IPS-11a (cell line): ENCODE results near the gene TIAM2.

ENCODE experiments used
- H3K4me3 ChIP-seq: one replicate; pipeline ENCODE4 v1.5.1; 2013; ENCODE audit warnings: low read depth, low read length, control low read depth

TIAM2 gene

DNA sequence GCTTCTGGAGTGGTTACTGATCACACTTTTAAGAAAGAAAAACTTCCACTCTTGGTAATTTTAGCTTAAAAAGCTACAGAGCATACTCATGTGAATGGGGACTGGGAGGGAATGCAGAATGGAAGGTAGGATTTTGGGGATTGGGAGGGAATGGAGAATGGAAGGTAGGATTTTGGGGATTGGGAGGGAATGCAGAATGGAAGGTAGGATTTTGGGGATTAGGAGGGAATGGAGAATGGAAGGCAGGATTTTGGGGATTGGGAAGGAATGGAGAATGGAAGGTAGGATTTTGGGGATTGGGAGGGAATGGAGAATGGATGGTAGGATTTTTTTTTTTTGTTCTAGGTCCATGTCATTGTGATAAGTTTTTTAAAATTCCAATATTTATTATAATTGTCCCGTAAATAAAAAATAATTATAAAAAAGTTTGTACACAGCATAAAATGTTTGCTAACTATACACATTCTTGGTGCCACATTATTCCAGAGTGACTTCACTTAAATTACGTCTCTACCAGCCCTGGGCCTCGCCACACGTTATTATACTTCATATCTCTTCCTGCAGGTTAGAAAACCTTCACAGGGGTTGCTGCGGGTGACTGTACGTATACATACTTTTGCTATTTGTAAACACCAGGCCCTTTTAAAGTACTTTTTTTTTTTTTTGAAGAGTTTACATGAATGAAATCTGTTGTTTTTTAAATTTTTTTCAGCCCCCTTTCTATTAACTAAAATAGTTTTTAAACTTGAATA, 127.3 kb downstream of the TIAM2 start:
- no peak overlapping the region for H3K4me3 ChIP-seq

DNA sequence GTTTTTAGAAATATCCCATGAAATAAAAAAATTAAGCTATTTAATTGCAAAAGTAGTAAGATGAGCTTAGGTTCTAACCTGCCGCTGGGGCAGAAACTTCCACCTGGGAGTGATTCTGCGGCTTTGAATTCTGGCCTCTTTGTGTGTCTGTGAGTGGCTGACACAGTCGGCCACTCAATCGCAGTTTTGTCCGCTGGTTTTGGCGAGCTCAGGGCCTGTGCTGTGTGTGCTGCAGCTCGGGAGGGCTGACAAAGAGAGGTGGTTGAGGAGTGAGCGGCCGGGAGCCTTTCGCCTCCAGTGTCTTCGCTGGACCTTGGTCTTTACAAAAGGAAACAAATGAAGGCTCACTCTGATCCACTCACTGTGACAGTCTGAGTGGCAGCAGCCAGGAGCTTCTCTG, 128.4 kb downstream of the TIAM2 start:
- no peak overlapping the region for H3K4me3 ChIP-seq

DNA sequence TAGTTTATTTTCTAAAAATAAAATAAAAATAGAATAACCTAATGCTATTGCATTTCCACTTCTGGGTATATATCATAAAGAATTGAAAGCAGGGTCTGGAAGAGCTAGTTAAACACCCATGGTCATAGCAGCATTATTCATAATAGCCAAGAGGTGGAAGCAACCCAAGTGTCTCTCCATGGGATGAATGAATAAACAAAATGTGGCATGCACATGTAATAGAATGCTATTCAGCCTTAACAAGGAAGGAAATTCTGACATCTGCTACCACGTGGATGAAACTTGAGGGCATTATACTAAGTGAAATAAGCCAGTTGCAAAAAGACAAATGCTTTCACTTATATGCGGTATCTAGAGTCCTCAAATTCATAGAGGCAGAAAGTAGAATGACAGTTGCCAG, 130.8 kb downstream of the TIAM2 start:
- no peak overlapping the region for H3K4me3 ChIP-seq

DNA sequence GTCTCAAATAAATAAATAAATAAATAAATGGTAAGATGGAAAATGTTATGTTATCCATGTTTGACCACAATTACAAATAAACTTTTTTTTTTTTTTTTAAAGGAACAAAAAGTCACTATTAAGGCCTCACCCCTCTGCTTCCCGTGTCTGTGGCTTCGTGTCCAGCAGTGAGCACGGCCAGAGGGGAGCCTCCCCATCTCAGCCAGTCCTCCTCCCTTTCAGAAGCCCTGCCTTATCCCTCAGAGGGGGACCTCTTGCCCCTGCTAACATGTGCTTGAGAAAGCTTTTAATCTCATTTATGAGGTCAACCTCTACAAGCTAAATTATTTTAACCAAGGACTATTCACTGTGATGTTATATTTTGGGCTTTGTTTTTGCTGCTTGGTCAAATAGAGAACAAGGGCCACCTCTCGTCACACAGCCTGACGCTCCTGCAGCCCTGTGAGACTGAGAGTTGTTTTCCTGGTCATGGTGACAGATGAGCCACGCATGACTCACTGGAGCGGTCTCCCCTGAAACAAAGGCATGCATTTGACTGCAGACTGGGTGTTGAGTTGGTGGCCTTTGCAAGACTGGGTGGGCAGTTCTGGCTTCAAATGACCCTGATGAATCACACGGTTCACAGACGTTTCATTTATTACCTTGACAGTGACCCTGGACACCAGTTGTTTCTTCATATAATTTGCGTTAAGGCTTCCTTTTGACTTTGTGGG, 131.8 kb downstream of the TIAM2 start:
- H3K4me3 ChIP-seq = no peak overlapping the region

DNA sequence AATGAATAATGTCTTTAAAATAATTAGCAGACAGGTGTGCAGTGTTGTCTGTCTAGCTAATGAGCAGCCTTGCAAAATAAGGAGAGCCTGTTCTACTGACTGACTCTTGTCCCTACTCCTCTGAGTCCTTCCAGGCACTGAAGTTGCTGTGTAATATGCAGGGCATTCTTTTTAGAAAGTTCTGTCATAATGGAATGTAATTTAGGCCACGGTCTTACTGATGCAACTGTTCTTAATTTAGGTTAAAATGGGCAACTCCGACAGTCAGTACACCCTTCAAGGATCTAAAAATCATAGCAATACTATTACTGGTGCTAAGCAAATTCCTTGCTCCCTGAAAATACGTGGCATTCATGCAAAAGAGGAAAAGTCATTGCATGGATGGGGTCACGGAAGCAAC, 133.9 kb downstream of the TIAM2 start:
- no peak overlapping the region for H3K4me3 ChIP-seq

DNA sequence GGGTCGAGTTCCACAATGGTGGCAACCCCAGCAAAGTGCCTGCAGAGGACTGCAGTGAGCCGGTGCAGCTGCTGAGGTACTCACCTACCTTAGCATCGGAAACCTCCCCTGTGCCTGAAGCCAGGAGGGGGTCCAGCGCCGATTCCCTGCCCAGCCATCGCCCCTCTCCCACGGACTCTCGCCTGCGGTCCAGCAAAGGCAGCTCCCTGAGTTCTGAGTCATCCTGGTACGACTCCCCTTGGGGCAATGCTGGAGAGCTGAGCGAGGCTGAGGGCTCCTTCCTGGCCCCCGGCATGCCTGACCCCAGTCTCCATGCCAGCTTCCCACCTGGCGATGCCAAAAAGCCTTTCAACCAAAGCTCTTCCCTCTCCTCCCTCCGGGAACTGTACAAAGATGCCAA, 134.6 kb downstream of the TIAM2 start:
- H3K4me3 ChIP-seq = no peak overlapping the region

DNA sequence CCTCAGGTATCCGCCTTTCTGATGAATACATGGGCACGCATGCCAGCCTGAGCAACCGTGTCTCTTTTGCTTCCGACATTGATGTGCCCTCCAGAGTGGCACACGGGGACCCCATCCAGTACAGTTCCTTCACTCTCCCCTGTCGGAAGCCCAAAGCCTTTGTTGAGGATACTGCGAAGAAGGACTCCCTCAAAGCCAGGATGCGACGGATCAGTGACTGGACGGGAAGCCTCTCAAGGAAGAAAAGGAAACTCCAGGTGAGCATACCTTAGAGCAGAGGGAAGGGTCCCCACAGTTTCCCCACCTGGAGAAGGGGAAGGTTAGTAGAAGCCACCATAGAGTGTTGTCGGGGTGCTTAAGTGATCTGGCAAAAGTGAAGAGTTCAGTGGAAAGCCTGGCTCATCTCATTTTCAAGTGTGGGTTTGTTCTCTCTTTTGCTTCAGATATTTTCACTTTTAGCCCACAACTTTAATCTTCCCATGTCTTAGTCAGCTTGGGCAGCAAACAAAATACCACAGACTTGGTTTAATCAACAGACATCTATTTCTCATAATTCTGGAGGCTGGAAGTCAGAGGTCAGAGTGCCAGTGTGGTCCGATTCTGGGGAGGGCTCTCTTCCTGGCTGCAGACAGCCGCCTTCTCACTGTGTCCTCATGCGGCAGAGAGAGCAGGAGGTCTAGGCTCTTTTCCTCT, 135.2 kb downstream of the TIAM2 start:
- H3K4me3 ChIP-seq = no peak overlapping the region

DNA sequence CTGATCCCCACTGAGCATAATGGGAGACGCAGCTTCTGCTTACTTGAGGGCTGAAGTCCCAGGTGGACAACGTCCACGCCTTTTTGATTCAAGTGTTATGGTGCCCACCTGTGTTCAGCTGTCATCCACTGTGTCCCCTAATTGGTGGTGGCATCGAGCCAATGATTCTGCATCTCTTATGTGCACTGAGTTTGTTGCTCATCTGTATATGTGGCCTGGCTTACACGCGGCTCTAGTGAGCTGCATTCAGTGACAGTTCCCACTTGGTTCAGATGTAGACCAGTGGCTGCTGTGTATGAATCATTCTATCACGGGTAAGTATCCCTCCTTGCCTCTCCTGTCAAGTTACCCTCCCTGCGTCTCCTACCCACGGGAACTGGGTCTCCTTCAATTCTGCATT, 137.5 kb downstream of the TIAM2 start:
- no peak overlapping the region for H3K4me3 ChIP-seq

DNA sequence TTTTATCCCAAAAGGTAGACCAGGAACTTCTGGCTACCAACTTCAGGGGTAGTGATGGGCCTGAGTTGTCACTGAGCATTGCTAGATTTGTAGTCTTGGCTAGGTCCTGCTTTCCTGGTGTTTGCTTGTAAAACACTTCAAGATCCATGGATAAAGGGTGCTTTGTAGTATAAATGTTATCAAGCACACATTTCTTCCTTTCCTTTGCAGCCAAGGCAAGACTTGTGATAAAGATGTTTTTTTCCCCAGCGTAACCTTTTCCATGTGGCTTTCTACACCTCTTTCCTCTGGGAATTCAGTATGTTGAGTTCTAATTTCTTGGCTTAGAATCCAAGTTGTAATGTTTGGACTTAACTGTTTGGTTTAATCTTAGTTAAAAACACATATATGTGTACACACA, 145.9 kb downstream of the TIAM2 start:
- H3K4me3 ChIP-seq = no peak overlapping the region

DNA sequence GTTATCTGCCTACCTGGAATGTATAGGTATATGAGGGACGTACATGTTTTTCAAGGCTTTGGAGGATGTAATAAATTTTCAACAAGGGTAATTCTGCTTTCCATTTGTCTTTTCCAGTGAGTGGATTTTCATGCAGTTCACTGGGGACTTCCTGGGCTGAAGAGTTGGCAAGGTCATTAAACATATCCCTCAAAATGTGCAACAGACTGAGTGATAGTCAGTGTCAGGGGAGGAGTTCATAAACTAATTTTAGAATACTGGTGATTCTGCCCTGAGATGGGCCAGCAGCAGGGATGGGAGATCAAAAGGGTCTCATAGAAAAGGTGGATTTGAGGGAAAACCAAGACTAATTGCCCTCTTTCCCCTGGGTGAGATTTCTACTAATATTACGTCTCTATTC, 146.4 kb downstream of the TIAM2 start:
- no peak overlapping the region for H3K4me3 ChIP-seq

DNA sequence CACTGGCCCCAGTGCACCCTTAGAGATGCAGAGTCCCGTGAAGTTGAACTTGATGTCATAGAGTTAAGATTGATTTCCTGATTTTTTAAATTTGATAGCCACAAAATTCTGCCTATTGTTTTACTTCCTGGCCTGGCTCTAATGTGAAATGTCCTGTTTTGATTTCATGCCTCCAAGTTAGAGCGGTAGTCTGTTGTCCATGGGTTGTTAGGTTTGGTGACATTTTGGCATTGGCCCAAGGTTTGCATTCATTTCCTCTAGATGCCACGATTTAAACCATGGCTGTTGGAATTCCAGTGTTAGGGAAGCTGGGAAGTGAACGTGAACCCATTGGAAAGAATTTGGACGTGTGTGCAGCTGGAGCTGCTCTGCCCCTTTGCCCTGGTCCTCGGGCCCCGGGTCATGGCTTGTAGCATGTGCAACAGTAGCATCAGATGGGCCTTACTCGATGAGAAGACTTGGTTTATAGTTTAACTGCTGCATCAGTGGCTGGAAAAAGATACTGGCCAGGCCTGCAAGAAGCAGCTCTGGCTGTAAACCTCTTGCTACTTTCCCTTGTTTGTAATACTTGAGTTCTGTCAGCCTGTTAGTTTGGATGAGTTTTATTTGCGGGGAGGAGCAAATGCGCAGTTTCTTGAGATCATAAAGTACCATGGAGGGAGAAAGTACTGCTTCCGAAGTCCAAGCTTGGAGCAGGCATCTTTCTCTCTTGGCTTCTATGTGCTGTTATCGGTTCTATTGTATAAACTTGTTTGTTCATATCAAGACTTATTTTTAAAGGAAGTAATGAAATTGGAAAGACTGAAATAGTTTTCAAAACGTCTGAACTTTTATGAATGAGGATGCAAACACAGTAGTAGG, 147.3 kb downstream of the TIAM2 start:
- H3K4me3 ChIP-seq = no peak overlapping the region

DNA sequence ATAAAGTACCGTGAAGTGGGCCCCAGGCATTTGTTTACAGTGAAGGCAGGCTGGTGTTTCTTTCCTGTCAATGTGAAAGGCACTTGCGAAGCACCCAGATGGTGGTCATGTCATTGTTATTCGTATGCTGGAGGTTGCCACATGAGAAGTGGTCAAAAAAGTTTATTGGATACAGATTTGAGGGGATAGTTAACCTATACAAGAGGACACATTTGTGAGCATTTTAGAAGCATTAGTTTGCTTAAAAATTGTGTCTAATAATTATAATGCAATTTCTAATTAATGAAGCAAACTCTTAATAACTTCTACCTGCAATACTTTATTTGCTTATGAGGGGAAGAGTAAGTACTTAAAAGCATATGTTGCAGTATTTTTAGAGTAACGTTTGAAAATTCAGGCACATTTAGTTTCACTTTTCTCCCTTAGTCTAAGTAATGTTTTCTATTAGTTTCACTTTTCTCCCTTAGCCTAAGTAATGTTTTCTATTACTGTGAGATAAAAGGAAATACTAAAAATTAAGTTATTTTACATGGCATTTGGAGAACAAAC, 148.0 kb downstream of the TIAM2 start:
- H3K4me3 ChIP-seq = no peak overlapping the region

DNA sequence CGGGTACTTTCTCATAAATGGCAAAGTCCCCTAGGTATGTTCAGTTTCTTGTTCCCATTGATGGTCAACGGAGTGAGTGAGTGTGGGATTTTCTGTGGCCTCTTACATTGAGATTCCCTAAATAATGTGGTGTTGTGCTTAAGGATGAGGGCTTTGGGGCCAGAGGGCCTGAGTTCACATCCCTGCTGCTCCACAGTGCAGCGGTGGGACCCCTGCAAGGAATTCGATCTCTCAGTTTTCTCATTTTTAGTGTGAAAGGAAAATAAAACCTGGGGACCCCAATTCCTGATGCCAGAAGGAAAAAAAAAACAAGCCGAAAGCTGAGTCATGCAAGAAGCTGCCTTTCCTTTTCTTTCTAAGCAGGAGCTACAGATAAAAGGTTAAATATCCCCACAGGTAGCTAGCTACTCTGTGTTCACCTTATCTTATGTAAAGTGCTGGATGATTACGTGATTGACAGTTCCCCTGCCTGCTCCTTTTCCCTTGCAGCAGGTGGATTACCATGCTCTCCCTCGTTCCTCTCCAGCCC, 148.5 kb downstream of the TIAM2 start:
- no peak overlapping the region for H3K4me3 ChIP-seq

DNA sequence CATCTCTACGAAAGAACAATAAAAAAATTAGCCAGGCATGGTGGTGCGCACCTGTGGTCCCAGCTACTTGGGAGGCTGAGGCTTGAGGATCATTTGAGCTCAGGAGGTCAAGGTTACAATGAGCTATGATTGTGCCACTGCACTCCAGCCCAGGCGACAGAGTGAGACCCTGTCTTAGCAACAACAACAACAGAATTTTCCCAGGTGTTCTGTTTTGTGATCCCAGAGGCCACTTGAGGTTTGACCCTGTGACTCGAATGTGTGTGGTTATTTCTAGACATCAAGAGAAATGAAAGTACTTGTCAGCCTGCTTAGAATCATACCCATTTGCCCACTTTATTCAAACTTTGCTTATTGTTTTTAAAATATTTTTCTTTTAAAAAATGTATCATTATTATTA, 151.1 kb downstream of the TIAM2 start:
- H3K4me3 ChIP-seq = no peak overlapping the region

DNA sequence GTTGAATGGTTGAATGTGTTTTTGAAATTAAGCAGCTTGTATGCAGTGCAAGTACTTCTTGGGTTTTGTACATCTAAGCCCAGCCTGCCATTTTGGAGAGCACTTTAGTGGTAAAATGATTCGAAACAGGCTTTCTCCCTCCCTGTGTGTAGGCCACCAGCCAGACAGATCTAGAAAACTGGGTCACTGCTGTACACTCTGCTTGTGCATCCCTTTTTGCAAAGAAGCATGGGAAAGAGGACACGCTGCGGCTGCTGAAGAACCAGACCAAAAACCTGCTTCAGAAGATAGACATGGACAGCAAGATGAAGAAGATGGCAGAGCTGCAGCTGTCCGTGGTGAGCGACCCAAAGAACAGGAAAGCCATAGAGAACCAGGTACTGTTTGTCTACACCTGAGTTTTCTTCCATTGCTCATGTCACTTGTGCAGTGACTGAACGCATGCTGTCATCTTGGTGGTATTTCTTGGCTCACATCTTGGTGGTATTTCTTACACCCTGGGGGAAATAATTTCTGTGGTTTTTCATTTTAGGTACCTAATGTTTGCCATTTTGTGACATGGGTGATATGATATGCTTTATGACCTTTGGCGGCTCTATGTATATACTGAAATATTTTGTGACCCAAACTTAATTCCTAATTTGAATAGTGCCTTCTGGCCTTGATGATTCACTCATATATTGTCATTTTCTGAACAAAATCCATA, 153.0 kb downstream of the TIAM2 start:
- H3K4me3 ChIP-seq = no peak overlapping the region

DNA sequence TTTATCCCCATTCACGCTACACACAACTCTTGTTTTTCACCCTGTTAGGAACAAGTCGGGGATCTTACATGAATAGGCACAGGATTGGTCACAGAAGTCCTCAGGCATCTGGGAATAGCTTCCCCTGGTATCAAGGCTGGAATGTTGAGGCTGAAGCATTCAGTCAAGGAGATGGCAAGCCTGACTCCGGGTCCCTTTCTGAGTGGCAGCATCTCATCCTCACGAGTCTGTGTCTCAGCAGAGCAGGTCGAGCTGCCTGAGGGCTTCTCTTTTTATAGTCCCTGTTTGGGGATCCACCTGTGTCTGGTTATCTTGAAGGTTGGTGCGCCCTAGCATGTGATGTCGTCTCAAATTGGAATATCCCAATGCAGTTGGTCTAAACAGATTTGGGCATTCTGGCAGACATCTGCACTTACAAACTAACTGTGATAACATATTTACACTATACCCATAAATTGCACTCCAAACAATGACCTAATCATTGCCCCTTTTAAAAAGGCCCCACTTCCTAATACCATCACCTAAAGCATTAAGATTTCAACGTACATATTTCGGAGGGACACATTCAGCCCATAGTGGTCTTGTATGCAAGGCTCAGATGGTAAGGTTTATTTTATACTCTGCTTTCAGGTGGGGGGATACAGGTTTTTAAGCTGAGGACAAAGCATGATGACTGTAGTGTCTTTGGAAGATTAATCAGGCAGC, 156.0 kb downstream of the TIAM2 start:
- no peak overlapping the region for H3K4me3 ChIP-seq

DNA sequence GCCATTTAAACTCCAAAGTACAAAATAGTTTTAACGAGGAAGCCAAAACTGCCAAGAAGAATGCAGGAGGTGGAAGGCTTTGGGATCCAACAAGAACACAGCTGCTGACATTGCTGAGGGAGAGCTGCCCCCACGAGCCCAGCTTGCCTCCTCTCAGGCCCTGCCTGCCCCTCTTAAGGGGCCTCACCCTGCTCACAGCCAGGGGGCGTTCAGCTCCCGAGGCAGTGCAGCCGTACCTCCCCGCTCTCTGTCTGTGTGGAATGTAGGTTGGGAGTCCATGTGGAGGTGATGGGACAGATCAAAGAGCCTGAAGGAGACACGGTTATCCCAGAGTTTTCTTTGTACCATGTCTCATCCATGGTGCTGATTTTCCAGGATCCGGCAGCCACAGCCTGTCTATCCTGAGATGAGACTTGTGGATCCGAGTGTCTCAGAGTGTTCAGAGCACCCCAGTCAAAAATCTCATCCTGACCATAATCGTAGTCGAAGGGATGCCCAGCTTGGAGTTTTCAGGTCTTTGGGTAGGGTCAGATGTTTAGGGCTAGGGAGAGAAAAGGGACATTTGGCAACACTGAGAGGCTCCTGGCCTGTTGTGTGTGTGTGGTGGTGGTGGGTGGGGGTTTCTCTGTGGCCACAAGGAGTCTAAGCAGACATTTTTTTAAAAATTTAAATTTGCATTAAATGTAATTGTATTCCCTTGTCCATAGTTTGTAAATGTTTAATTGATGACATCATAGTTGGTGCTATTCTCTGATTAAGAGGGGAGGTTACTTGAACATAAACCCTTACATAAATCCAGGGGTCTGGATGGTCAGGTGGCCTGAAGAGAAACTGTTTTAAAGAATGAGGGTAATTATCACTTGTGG, 157.3 kb downstream of the TIAM2 start:
- H3K4me3 ChIP-seq = no peak overlapping the region

DNA sequence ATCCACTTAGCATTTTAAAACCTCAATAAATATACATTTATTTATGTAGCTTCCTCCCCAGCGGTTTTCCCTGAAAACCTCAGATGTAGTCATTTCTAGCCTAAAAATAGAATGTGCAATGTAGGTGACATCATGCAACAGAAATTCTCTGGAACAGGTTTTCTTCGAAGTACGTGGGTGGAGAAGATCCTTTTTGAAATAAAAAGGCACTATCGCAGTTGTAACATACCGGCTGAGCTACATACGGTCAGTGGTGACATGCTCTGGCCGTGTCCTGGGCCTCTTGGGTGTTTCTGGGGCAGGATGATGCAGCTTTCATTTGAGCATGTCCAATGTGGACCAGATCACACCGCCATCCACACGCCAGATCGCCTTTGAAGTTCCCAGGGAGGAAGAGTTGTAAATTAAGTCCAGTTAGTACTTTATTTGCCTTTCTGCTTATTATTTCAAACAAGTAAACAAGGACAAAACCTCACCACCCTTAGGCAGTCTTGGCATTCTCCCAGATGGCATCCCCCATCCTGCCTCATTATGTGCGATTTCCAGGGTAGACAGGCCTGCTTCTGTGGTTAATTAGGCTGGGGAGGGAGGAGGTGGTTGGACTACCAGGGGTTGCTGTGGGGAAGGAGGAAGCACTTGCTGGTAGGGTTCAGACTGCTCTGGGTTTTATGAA, 159.2 kb downstream of the TIAM2 start:
- no peak overlapping the region for H3K4me3 ChIP-seq
